Neural crest cell (in vitro differentiated cells): ENCODE results near the gene SUSD1. TPM values are rescaled to one million over a fixed set of nuclear protein-coding genes. Genes with fewer than 3 reads are reported as not detected.

ENCODE experiments used
- DNase-seq: peaks from one replicate; pipeline ENCODE4 v3.0.0; 2021; ENCODE audit warnings: low read depth, mixed read lengths, low spot score
- H3K27ac Mint-ChIP-seq: one replicate; pipeline ENCODE4 v1.8.0; 2021; ENCODE audit warnings: mild to moderate bottlenecking, mixed read lengths; ENCODE audit not compliant: unreplicated experiment
- H3K27me3 Mint-ChIP-seq: 2 replicates; pipeline ENCODE4 v1.8.0; 2021; ENCODE audit warnings: low read depth, mild to moderate bottlenecking, mixed read lengths
- H3K36me3 Mint-ChIP-seq: 2 replicates; pipeline ENCODE4 v1.8.0; 2021; ENCODE audit warnings: low read depth, mild to moderate bottlenecking, mixed read lengths
- H3K4me1 Mint-ChIP-seq: 2 replicates; pipeline ENCODE4 v1.8.0; 2021; ENCODE audit warnings: mixed read lengths
- H3K4me3 Mint-ChIP-seq: one replicate; pipeline ENCODE4 v1.8.0; 2021; ENCODE audit warnings: mild to moderate bottlenecking, mixed read lengths
- H3K9me3 Mint-ChIP-seq: 2 replicates; pipeline ENCODE4 v1.8.0; 2021; ENCODE audit warnings: mixed read lengths
- CTCF ChIP-seq: fragments of 200-600 bp; sonication (generic); conservative IDR thresholded peaks from 2 replicates; pipeline ENCODE4 v1.5.0; 2021; ENCODE audit warnings: antibody characterized with exemption, mild to moderate bottlenecking
- total RNA-seq: library from RNA; stranded (reverse); gene quantifications from 2 replicates; pipeline ENCODE4 v1.2.1, GENCODE V29; 2021

SUSD1 gene
- total RNA-seq, 1 donor from 2014 or later: 22.6 TPM

GRCh38 chr9:112112519-112112918 is 62.6 kb downstream of the SUSD1 start:
- Mint-ChIP-seq H3K27me3 (no peaks in the 10 kb centered on the region), H3K36me3 (peaks cover 3% of the 10 kb centered on the region), H3K4me1 (no peaks in the 10 kb centered on the region), H3K4me3 (no peak overlapping the region), H3K27ac (no peak overlapping the region), H3K9me3 (no peaks in the 10 kb centered on the region)
- TF ChIP-seq CTCF: no peak
- DNase-seq: no peak

- Mint-ChIP-seq H3K4me1 (no peaks in the 10 kb centered on the region), H3K4me3 (no peak overlapping the region), H3K27ac (no peak overlapping the region), H3K27me3 (no peaks in the 10 kb centered on the region), H3K36me3 (peaks cover 3% of the 10 kb centered on the region), H3K9me3 (no peaks in the 10 kb centered on the region)
- no peak for DNase-seq
- TF ChIP-seq CTCF: no peak
Observed at GRCh38 chr9:112111461-112111860, 63.6 kb downstream of the SUSD1 start.

GRCh38 chr9:112110777-112111113 is 64.4 kb downstream of the SUSD1 start:
- no peak for TF ChIP-seq CTCF
- H3K27ac Mint-ChIP-seq: no peak overlapping the region
- no peak for DNase-seq
- no peaks in the 10 kb centered on the region for H3K27me3 Mint-ChIP-seq
- no peaks in the 10 kb centered on the region for H3K9me3 Mint-ChIP-seq
- H3K4me3 Mint-ChIP-seq: no peak overlapping the region
- peaks cover 3% of the 10 kb centered on the region for H3K36me3 Mint-ChIP-seq
- H3K4me1 Mint-ChIP-seq: no peaks in the 10 kb centered on the region

- H3K9me3 Mint-ChIP-seq: no peaks in the 10 kb centered on the region
- TF ChIP-seq CTCF: no peak
- H3K36me3 Mint-ChIP-seq: peaks cover 5% of the 10 kb centered on the region
- peak overlapping the region; percentile 27 for H3K27ac Mint-ChIP-seq
- H3K4me1 Mint-ChIP-seq: no peaks in the 10 kb centered on the region
- DNase-seq: no peak
- no peaks in the 10 kb centered on the region for H3K27me3 Mint-ChIP-seq
- H3K4me3 Mint-ChIP-seq: no peak overlapping the region
Observed at GRCh38 chr9:112110094-112110776, 64.9 kb downstream of the SUSD1 start.

GRCh38 chr9:112104901-112105300 is 70.2 kb downstream of the SUSD1 start:
- Mint-ChIP-seq H3K36me3 (peaks cover 5% of the 10 kb centered on the region), H3K9me3 (no peaks in the 10 kb centered on the region), H3K4me1 (peaks cover 10% of the 10 kb centered on the region), H3K27ac (no peak overlapping the region), H3K27me3 (no peaks in the 10 kb centered on the region), H3K4me3 (no peak overlapping the region)
- no peak for TF ChIP-seq CTCF
- DNase-seq: no peak
